Prostate gland (tissue), 2 donors: ENCODE data around the gene ADARB1.

Experiments used
- POLR2A ChIP-seq: fragments of 450-650 bp; IDR thresholded peaks from one replicate; pipeline ENCODE4 v1.6.1; 2016; ENCODE audit warnings: antibody characterized with exemption, mild to moderate bottlenecking
- TF ChIP-seq, protein P1 (sequence below), 4 experiments: fragments of 200-600 bp in 2 of 4; fragments of 450-650 bp in 2 of 4; sonication (generic) in 2 of 4; IDR thresholded peaks; 1 replicate in 3 of 4; 2 replicates in 1 of 4; pipeline ENCODE4 v1.5.1; 2016 to 2019; ENCODE audit warnings: antibody characterized with exemption in 4 of 4, mild to moderate bottlenecking in 2 of 4, moderate library complexity in 2 of 4

DNA sequence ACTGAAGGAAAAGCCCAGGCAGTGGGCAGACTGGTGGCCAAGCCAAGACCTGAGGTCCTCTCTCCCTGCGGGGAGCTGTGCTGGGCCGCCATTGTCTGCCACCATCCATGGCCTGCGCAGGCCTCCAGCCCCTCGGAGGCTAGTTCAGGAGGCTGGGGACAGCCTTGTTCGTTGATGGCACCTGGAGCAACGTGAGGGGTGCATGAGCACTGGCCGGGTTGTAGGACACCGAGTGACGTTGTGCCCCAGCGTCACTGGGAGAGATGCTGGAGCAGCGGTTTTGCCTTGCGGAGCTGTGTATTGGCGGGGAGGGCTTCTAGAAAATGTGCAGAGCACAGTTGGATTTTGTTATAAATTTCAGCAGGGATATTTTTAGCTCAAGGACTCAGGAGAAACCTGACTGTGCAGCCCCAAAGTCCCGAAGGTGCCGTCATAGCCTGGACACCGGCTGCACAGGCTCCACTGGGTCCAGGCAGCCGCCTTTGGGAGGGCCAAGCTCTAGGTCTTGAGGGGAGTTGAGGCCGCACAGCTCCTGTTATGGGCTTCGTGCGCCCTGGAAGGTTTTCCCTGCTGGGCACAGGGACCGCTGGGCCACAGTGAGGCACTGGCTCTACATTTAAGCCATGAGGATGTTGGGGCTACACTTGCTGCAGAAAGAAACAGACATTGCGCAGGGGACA is 48.2 kb upstream of the ADARB1 start:
- TF ChIP-seq, protein P1, sequence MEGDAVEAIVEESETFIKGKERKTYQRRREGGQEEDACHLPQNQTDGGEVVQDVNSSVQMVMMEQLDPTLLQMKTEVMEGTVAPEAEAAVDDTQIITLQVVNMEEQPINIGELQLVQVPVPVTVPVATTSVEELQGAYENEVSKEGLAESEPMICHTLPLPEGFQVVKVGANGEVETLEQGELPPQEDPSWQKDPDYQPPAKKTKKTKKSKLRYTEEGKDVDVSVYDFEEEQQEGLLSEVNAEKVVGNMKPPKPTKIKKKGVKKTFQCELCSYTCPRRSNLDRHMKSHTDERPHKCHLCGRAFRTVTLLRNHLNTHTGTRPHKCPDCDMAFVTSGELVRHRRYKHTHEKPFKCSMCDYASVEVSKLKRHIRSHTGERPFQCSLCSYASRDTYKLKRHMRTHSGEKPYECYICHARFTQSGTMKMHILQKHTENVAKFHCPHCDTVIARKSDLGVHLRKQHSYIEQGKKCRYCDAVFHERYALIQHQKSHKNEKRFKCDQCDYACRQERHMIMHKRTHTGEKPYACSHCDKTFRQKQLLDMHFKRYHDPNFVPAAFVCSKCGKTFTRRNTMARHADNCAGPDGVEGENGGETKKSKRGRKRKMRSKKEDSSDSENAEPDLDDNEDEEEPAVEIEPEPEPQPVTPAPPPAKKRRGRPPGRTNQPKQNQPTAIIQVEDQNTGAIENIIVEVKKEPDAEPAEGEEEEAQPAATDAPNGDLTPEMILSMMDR (IDR thresholded peaks at IDR 0.05), result no peak
- no peak for TF ChIP-seq POLR2A
